Neuronal stem cell (in vitro differentiated cells): Measurements from ENCODE around the gene NAALADL2.

Source experiments
- DNase-seq: peaks from one replicate; pipeline ENCODE4 v3.0.0-alpha.2; 2013; ENCODE audit warnings: low spot score
- H2AFZ ChIP-seq: one replicate; pipeline ENCODE4 v1.6.1; 2013; ENCODE audit warnings: mild to moderate bottlenecking, low read length, inconsistent platforms
- H2AK5ac ChIP-seq: 2 replicates; pipeline ENCODE4 v1.6.1; 2013; ENCODE audit warnings: low read depth, mild to moderate bottlenecking, inconsistent platforms, low read length, moderate library complexity, mixed read lengths
- H2BK120ac ChIP-seq: 2 replicates; pipeline ENCODE4 v1.6.1; 2013; ENCODE audit warnings: low read depth, mild to moderate bottlenecking, inconsistent platforms, low read length, moderate library complexity, mixed read lengths
- H2BK12ac ChIP-seq: one replicate; pipeline ENCODE4 v1.6.1; 2013; ENCODE audit warnings: low read length, inconsistent platforms
- H2BK15ac ChIP-seq: 2 replicates; pipeline ENCODE4 v1.6.1; 2013; ENCODE audit warnings: mild to moderate bottlenecking, low read length, inconsistent platforms, mixed read lengths
- H2BK5ac ChIP-seq: one replicate; pipeline ENCODE4 v1.6.1; 2013; ENCODE audit warnings: inconsistent platforms, mild to moderate bottlenecking, low read length, moderate library complexity
- H3K14ac ChIP-seq: one replicate; pipeline ENCODE4 v1.6.1; 2013; ENCODE audit warnings: low read length, inconsistent platforms
- H3K18ac ChIP-seq: 2 replicates; pipeline ENCODE4 v1.6.1; 2013; ENCODE audit warnings: low read length, inconsistent platforms
- H3K23ac ChIP-seq: 2 replicates; pipeline ENCODE4 v1.6.1; 2013; ENCODE audit warnings: low read depth, mild to moderate bottlenecking, mixed read lengths, low read length, inconsistent platforms; ENCODE audit not compliant: poor library complexity
- H3K27ac ChIP-seq: replicated peaks from 3 replicates; pipeline ENCODE4 v1.5.1; 2013; ENCODE audit warnings: low read length, inconsistent platforms
- H3K27me3 ChIP-seq, 3 experiments: 2 replicates each; pipeline ENCODE4 v1.6.1; 2013; ENCODE audit warnings: low read length in 3 of 3, mild to moderate bottlenecking in 2 of 3, inconsistent platforms in 1 of 3, low read depth in 1 of 3, mixed read lengths in 1 of 3, moderate library complexity in 1 of 3; ENCODE audit not compliant: control insufficient read depth in 3 of 3, insufficient read depth in 3 of 3
- H3K36me3 ChIP-seq, 2 donors: replicated peaks in 1 of 2; 2 replicates each; pipeline ENCODE4 v1.6.1; 2013; ENCODE audit warnings: low read length in 2 of 2; ENCODE audit not compliant: control insufficient read depth in 2 of 2, insufficient read depth in 2 of 2
- H3K4ac ChIP-seq: 2 replicates; pipeline ENCODE4 v1.6.1; 2013; ENCODE audit warnings: inconsistent platforms, mild to moderate bottlenecking, low read length, moderate library complexity
- H3K4me1 ChIP-seq, 2 donors: 1 replicate in 1 of 2; 2 replicates in 1 of 2; pipeline ENCODE4 v1.6.1; 2013; ENCODE audit warnings: low read length in 2 of 2, low read depth in 1 of 2; ENCODE audit not compliant: control insufficient read depth in 2 of 2, insufficient read depth in 1 of 2
- H3K4me2 ChIP-seq: one replicate; pipeline ENCODE4 v1.6.1; 2013; ENCODE audit warnings: mild to moderate bottlenecking, low read length, inconsistent platforms; ENCODE audit not compliant: insufficient read depth, poor library complexity, severe bottlenecking
- H3K4me3 ChIP-seq, 2 donors: 2 replicates each; pipeline ENCODE4 v1.5.1; 2013; ENCODE audit warnings: low read length in 2 of 2, mild to moderate bottlenecking in 2 of 2, inconsistent platforms in 1 of 2, moderate library complexity in 1 of 2
- H3K79me1 ChIP-seq: one replicate; pipeline ENCODE4 v1.6.1; 2013; ENCODE audit warnings: low read depth, mild to moderate bottlenecking, inconsistent platforms, low read length, moderate library complexity
- H3K9ac ChIP-seq: one replicate; pipeline ENCODE4 v1.6.1; 2013; ENCODE audit warnings: mild to moderate bottlenecking, low read depth, low read length, inconsistent platforms; ENCODE audit not compliant: poor library complexity
- H3K9me3 ChIP-seq, 2 donors: replicated peaks in 1 of 2; 2 replicates each; pipeline versions ENCODE3 to v1.6.1; 2013; ENCODE audit warnings: low read length in 2 of 2, mild to moderate bottlenecking in 2 of 2, inconsistent platforms in 1 of 2, low read depth in 1 of 2, mixed read lengths in 1 of 2, moderate library complexity in 1 of 2; ENCODE audit not compliant: control insufficient read depth in 2 of 2, insufficient read depth in 1 of 2
- H4K8ac ChIP-seq: one replicate; pipeline ENCODE4 v1.6.1; 2013; ENCODE audit warnings: low read depth, mild to moderate bottlenecking, inconsistent platforms, low read length, moderate library complexity
- H4K91ac ChIP-seq: one replicate; pipeline ENCODE4 v1.6.1; 2013; ENCODE audit warnings: low read length, low read depth, mild to moderate bottlenecking, inconsistent platforms; ENCODE audit not compliant: poor library complexity
- WGBS, 2 donors: extraction: QIAGEN DNeasy Blood & Tissue Kit; methylation state at CpG; one replicate each; pipeline ENCODE4 v1.1.7; 2013; ENCODE audit warnings: missing lambda C conversion rate in 2 of 2, mixed read lengths in 1 of 2; ENCODE audit not compliant: insufficient read length in 2 of 2, insufficient replicate concordance in 1 of 2; ENCODE audit errors: extremely low coverage in 2 of 2; 5-methylcytosine and 5-hydroxymethylcytosine counted together

NAALADL2 gene

DNA sequence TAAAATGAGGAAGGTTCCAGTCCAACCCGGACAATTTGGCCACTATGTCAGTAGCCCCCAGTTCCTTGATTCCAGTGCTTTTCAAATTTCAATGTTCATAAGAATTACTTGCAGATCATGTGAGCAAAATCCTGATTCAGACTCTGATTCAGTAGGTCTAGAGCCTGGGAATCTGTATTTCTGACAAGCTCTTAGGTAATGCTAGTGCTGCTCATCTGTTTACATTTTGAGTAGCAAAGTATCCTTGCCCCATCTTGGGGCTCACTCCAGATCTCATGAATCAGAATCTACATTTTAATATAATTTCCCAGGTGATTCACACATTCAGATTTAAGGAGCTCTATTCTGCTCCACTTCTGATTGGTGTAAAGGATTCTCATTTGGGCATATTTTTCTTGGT is 142.0 kb downstream of the NAALADL2 start:
- Histone ChIP-seq H4K91ac (no peak overlapping the region), H3K18ac (no peak overlapping the region), H2AFZ (no peak overlapping the region), H3K27me3 (no peaks in the 10 kb centered on the region), H3K23ac (no peak overlapping the region), H2BK12ac (no peak overlapping the region), H3K9ac (no peak overlapping the region), H3K4me1 (no peaks in the 10 kb centered on the region), H3K27ac (no peak overlapping the region), H3K9me3 (no peaks in the 10 kb centered on the region), H3K4ac (no peak overlapping the region), H3K79me1 (no peaks in the 10 kb centered on the region), H2BK5ac (no peak overlapping the region), H3K14ac (no peak overlapping the region), H3K4me3 (no peak overlapping the region), H3K4me2 (no peak overlapping the region), H2BK15ac (no peak overlapping the region), H2AK5ac (no peak overlapping the region), H2BK120ac (no peak overlapping the region), H3K36me3 (no peaks in the 10 kb centered on the region), H4K8ac (no peak overlapping the region)
- WGBS, 2 donors: no CpG with 5 or more reads among the region's 1 CpG
- DNase-seq: no peak

DNA sequence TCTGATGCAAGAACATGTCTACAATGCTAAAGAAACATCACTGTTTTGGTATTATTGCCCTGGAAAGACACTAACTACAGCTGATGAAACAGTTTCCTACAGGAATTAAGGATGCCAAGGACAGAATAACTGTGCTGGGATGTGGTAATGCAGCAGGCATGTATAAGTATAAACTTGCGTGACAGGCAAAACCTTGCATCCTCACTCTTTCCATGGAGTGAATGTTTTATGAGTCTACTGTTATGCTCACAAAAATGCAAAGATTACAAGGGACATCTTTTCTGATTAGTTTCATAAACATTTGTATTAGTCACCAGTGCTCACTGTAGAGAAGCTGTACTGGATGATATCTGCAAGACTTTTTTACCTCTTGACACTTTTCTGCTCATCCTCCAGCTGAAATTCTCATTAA is 143.6 kb downstream of the NAALADL2 start:
- Histone ChIP-seq H2AK5ac (no peak overlapping the region), H3K9ac (no peak overlapping the region), H3K79me1 (no peaks in the 10 kb centered on the region), H3K27ac (no peak overlapping the region), H3K23ac (no peak overlapping the region), H2BK5ac (no peak overlapping the region), H3K4me3 (no peak overlapping the region), H4K91ac (no peak overlapping the region), H3K27me3 (no peaks in the 10 kb centered on the region), H2BK120ac (no peak overlapping the region), H4K8ac (no peak overlapping the region), H2BK15ac (no peak overlapping the region), H2AFZ (no peak overlapping the region), H3K18ac (no peak overlapping the region), H2BK12ac (no peak overlapping the region), H3K4me1 (no peaks in the 10 kb centered on the region), H3K4ac (no peak overlapping the region), H3K9me3 (no peaks in the 10 kb centered on the region), H3K14ac (no peak overlapping the region), H3K4me2 (no peak overlapping the region), H3K36me3 (no peaks in the 10 kb centered on the region)
- DNase-seq: no peak
- WGBS, 2 donors: no CpG with 5 or more reads among the region's 1 CpG

DNA sequence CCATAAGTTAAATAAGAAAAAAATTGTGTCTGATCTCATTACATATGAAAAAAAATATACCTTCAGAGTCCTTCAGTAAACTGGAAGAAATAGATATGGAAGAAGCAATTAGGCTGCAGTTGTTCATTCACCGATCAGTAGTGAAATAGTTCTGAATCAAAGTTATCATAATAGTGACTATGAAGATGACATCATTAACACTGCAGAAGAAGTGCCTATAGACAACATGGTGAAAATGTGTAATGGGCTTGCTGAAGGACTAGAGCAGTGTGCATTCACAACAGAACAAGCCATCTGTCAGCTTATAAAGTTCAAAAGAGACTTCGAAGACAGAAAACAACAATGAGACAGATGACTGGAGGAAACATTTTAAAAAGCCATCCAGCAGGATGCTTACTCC is 144.5 kb downstream of the NAALADL2 start:
- Histone ChIP-seq H2AK5ac (no peak overlapping the region), H3K23ac (no peak overlapping the region), H2AFZ (no peak overlapping the region), H3K4me2 (no peak overlapping the region), H2BK15ac (no peak overlapping the region), H3K36me3 (no peaks in the 10 kb centered on the region), H3K27me3 (no peaks in the 10 kb centered on the region), H3K9me3 (no peaks in the 10 kb centered on the region), H2BK5ac (no peak overlapping the region), H3K9ac (no peak overlapping the region), H2BK120ac (no peak overlapping the region), H3K27ac (no peak overlapping the region), H3K4me3 (no peak overlapping the region), H4K8ac (no peak overlapping the region), H4K91ac (no peak overlapping the region), H3K4ac (no peak overlapping the region), H3K14ac (no peak overlapping the region), H2BK12ac (no peak overlapping the region), H3K79me1 (no peaks in the 10 kb centered on the region), H3K18ac (no peak overlapping the region), H3K4me1 (no peaks in the 10 kb centered on the region)
- no CpG with 5 or more reads among the region's 2 CpGs for WGBS, 2 donors
- no peak for DNase-seq

DNA sequence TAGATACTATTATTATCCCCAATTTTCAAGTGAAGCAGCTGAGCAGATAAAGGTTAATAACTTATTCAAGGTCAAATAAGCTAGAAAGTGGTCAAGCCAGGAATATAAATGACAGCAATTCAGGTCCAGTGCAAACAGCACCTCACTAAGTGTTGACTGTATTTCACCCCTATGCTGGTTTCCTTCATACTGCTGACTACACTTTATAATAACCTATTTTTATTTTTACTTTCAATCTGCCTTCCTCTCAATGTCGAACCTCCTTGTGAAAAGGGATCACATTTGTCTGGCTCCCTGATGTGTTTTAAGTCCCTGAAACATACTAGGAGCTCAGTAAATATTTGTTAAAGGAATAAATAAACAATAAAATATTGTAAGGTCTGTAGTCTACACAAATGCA is 146.1 kb downstream of the NAALADL2 start:
- Histone ChIP-seq H2BK15ac (no peak overlapping the region), H2BK120ac (no peak overlapping the region)
- no CpG with 5 or more reads among the region's 1 CpG for WGBS, 2 donors

More for the DNA sequence above, 146.1 kb downstream of the NAALADL2 start:
- no peak for DNase-seq
- H3K27ac ChIP-seq: no peak overlapping the region
- no peak overlapping the region for H3K4me2 ChIP-seq
- H2AFZ ChIP-seq: no peak overlapping the region
- H3K9me3 ChIP-seq: no peaks in the 10 kb centered on the region
- no peak overlapping the region for H2BK12ac ChIP-seq
- no peak overlapping the region for H2BK5ac ChIP-seq
- H3K79me1 ChIP-seq: no peaks in the 10 kb centered on the region
- no peak overlapping the region for H4K8ac ChIP-seq
- H3K9ac ChIP-seq: no peak overlapping the region
- H3K36me3 ChIP-seq: no peaks in the 10 kb centered on the region
- H3K4me3 ChIP-seq: no peak overlapping the region
- H3K4ac ChIP-seq: no peak overlapping the region
- no peaks in the 10 kb centered on the region for H3K27me3 ChIP-seq
- H3K18ac ChIP-seq: no peak overlapping the region
- H3K4me1 ChIP-seq: no peaks in the 10 kb centered on the region
- no peak overlapping the region for H4K91ac ChIP-seq
- no peak overlapping the region for H3K14ac ChIP-seq
- no peak overlapping the region for H3K23ac ChIP-seq
- H2AK5ac ChIP-seq: no peak overlapping the region
